ENCODE measurements around the gene FYB2.

DNA sequence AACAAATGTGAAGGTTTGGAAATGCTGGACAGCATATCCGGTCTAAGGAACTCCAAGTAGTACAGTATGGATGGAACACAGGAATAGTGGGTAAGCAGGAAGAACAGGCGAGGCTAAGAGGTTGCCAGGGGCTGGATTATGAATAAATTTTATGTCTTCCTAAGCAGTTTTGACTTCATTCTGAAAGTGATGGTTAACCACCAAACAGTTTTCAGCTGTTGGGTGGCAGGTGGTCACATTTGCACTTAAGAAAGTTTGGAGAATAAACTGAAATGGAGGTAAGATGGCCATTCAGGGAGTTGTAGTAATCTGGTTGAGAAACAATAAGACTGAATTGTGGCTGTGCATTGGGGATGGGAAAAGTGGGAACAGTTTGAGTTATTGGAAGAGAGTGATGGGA lies 90.2 kb downstream of the FYB2 start:
- TF ChIP-seq NFE2L1 (CRISPR knock-in tag; IDR thresholded peaks at IDR 0.05) (no peak), CTCF (IDR thresholded peaks at IDR 0.05) (no peak), PRRX2 (CRISPR knock-in tag; IDR thresholded peaks at IDR 0.05) (no peak), USF1 (CRISPR knock-in tag; IDR thresholded peaks at IDR 0.05) (no peak), ZNF138 (CRISPR knock-in tag; conservative IDR thresholded peaks at IDR 0.05) (no peak)
- TF ChIP-seq, protein P1, sequence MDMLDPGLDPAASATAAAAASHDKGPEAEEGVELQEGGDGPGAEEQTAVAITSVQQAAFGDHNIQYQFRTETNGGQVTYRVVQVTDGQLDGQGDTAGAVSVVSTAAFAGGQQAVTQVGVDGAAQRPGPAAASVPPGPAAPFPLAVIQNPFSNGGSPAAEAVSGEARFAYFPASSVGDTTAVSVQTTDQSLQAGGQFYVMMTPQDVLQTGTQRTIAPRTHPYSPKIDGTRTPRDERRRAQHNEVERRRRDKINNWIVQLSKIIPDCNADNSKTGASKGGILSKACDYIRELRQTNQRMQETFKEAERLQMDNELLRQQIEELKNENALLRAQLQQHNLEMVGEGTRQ (CRISPR knock-in tag; IDR thresholded peaks at IDR 0.05): no peak
